ENCODE results near the gene PDK3. TPM values are rescaled to one million over a fixed set of nuclear protein-coding genes. Genes with fewer than 3 reads are reported as not detected.
A peak's percentile ranks its signal among the peaks of the same experiment; 100 is the strongest.

PDK3 gene
- 12.6 TPM for total RNA-seq

DNA sequence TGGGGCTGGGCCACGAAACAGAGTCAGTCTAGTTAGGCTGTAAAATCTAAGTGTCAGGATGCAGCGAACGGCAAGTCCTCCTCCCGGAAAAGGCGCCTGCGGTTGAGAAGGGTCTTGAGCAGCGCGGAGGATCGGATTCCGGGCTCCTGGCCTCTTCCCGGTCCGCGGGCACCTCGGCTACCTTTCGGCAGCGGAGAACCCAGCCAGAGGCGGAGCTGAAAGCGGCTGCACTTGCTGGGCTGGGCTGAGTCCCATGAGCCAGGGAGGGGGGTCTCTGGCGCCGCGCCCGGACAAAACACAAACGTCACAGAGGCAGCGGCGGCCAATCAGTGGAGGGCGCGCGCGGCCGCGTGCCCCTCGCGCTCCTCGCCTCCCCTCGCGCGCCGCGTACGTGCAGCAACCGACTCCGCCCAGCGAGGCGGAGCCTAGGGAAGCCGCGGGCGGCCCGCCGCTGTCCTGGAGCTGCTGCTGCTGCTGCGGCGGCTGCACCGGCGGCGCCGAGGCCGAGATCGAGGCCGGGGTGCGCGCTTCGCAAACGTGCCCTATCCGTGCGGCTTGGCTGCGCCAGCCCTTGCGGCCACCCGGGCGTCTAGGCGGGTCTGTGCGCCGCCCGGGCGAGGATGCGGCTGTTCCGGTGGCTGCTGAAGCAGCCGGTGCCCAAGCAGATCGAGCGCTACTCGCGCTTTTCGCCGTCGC lies at the start of gene PDK3:
Gene PDK3 (plus strand): TSS at position 451 of the 696 bp plus-strand sequence. CDS start 170 bp downstream, at position 621.
- DNase-seq = peak; percentile 79

DNA sequence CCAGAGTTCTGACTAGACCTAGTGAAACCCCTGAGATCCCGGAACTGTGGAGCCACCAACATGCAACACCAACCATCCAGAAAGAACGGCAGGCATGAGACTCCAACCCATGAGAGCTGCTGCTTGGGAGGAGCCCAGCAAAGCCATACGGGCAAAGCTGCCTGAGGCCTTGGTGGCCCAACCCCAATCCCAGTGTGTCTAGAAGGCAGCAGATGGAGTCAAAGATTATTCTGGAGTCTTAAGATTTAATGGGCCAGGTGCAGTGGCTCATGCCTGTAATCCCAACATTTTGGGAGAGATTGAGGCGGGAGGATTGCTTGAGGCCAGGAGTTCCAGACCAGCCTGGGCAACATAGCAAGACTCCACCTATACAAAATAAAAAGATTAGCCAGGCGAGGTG lies 49.2 kb upstream of the PDK3 start:
- no peak for DNase-seq

DNA sequence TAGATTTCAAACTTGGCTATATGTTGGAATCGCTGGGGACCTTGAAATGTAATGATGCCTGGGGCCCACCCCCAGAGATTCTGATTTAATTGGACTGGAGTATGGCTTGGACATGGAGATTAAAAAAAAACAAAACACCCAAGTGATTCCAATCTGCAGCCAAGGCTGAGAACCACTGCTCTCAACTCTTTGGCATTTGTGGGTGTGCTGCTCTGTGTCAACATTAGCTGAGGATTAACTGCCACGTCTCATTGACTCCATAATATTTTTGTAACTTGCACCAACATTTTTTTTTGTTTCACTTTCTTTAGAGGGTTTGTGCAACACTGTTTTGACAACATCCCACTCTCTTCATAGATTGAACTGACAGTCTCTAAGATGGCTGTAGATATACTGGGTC lies 41.1 kb upstream of the PDK3 start:
- DNase-seq = no peak

DNA sequence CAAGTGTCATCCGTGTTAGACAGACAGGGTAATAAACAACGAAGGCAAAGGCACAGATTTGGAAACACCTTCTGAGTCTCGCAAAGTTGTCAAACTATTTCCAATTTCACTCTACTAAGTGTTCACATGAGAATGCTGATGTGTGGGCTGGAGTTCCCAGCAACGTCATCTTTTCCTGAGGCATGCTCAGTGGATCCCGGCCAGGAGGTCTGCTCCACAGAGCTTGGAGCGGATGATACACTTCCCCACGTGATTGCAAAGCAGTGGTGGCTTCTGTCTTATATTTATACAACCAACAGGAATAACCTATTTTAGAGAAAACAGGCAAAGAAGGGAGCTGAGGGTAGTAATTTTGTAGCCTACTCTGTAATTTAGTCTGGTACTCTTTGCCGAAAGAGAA lies 40.1 kb upstream of the PDK3 start:
- peak; percentile 17 for DNase-seq

DNA sequence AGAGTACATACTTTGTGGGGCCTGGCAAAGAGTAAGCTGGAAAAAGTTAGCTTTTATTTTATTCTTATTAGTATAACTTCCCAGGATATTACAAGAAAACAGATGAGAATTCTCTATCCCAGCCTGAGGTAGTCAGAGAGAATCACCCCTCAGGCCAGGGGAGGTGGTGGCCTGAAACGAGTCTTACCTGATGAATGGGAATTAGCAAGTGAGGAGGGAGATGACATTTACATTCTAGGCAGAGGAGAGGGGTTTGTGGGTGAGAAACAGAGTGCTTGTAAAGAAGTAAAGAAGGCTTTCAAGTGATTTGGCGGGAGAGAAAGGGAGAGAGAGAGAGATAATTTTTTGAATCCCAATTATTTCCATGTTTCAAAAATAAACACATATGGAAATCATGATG lies 39.3 kb upstream of the PDK3 start:
- DNase-seq = no peak

DNA sequence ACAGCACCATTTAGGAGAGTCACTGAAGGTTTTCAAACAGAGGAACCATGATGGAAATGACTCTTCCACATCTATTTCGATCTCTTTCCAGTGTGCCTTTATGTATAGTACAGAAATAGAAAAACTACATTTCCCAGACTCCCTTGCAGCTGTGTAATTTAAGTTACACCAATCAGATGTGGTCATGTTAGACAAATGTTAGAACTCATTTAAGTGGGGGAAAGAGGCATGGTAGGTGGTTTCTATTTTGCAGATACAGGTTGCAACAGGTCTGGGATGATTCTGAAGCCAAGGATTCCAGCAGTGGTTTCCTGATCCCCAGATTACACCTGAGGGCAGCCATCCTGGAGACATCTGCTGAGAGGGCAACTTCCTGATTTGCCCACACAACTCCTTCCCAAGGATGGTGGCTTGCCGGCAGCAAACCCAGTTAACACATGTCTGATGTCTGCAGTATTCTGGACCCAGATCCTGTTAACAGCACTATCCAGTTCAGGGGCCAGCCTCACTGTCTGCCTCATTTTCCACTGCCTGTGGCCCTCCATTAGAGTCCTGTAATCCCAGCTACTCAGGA lies 38.7 kb upstream of the PDK3 start:
- DNase-seq = no peak

DNA sequence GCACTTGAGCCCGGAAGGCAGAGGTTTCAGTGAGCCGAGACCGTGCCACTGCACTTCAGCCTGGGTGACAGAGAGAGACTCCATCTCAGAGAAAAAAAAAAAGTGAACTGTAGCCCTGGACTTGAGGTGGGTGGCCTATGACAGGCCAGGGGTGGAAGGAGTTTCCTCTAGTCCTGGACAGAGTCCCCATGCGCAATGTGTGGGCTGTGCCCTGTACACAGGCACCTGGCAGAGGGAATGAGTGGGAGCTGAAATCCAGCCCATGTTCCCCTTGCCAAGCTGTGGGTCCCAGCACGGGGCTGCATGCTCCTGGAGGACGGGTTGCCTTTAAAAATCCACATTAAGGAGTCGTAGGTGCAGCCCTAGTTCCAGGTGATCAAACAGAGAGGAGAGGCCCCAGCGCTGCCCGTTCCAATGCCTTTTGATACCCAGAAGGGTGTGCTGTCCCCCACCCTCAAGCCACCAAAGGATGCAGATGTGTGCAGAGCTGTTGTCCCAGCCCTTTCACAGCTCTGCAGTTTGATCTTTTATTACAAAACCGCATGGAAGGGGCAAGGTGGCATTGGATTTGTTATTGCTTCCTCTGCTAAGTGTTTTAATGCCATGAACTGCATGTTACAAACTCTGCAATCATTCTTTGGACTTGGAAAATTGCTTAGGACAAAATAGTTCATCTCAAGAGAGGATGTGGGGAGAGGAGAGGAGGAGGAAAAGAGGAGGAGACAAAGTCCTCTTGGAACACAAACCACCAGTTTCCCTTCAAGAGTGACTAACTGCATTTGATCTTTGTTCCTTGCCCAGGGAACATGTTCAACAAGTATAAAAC lies 38.0 kb upstream of the PDK3 start:
- peak; percentile 1 for DNase-seq

DNA sequence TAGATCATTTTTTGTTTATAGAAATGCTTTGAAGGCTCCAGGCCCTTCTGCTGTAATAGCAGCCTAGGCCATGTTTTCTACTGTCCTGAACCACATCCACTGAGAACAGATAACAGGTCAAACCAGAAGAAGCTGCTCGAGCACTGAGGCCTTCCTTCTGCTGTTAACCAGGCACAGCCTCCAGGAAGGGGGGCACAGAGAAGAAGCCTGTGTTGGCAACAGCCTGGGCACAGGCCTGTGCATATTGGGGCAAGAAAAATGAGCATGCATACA lies 37.4 kb upstream of the PDK3 start:
- no peak for DNase-seq

DNA sequence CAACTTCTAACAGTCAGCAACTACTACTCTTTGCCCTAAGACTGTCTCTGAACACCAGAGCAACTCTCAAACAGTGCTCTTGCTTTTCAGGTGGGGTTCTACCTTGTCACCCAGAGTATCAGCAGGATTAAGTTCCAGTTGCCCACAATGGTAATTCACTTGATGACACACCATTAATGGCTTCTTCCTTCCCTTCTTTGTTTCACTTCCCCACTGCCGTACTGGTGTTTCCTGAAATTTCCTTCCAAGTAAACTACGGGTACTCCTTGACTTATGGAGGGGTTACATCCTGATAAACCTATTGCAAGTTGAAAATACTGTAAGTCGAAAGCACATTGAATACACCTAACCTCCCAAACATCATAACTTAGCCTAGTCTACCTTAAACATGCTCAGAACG lies 36.6 kb upstream of the PDK3 start:
- DNase-seq = no peak

DNA sequence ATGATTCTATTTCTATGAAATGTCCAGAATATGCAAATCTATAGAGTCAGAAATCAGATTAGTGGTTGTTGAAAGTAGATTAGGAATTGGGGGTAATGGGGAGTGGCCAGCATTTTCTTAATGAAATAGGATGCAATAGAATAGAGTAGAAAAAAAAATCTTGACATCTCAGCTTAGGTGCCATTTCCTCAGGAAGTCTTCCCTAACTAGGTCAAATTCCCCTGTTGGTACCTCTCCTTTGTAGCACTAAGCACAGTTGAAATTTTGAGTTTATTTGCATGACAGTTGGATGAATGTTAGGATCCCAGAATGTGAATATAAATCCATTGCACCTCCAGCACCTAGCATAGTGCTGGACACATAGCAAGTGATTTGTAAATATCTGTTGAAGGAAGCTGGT lies 30.0 kb upstream of the PDK3 start:
- DNase-seq = no peak

DNA sequence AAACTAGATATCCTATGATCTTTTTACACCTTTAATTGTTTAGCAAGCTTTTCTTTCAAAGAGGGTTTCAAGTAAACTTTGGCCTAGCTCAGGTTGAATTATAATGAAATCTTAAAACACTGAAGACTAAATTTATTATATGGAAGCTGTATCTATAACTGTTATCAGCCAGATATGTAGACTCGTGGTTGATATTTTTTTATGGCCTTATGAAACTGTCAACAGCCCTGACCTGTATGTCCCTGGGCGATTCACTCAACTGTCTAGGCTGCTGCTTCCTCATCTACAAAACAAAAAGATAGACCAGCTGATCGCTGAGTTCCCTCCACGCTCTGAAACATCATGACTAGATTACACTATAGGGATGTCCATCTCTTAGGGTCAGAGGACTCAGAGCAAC lies 21.2 kb upstream of the PDK3 start:
- no peak for DNase-seq

DNA sequence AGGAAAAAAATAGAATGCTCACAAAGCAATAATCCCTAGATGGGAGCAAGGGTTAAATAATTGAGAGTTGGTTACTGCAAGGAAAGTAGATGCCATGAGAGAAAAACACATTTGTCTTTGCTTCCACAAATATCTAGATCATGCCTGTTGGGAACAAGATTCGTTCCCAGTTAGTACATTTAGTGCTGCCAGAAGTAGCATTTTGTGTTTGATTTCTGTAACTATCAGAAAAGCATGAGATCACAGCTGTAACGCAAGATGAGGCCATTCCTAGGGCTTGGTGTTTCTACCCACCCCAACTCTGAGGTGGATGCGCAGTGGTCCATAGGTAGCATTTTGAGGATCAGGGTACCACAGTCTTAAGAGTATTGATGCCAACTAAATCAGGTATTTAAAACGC lies 20.4 kb upstream of the PDK3 start:
- DNase-seq = no peak

DNA sequence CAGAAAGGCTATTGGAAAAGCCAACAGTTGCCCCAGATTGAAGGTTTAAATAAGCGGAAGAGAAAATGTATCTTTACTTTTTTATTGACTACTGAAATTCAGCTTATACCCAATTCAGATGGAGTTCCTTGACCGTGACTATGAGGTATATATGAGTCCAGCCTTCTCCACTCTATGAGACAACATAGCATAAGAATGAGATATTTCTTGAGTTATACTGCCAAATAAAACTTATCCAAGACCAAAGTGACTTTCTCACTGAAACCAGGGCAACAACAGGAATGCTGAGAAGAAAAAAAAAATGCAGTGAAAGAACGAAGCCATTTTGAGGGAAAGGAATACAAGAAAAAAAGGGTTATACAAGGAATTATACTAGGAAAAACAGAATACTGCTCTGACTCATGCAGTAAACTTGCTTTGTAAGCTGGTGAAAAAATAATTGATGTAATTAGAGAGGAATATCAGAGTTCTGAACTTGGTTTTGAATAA lies 16.3 kb upstream of the PDK3 start:
- DNase-seq = no peak

DNA sequence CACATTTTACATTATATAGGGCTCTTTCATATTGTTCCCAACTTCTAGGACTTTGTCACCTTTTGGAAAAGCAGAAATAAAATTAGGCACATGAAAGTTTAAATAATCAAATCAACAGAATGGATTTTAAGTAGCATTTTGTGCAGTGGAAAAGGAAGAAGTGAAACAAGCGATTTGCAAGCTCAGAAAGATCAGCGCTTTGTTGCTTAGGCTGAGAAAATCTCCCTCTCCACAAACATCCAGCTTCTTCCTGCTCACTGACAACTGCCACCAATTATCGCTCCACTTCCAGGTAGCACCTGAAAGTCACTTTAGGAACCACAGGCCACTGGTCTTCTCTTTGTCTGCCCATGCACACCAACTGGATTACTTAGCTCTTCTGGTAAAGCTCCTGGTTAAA lies 2.0 kb upstream of the PDK3 start:
- no peak for DNase-seq

DNA sequence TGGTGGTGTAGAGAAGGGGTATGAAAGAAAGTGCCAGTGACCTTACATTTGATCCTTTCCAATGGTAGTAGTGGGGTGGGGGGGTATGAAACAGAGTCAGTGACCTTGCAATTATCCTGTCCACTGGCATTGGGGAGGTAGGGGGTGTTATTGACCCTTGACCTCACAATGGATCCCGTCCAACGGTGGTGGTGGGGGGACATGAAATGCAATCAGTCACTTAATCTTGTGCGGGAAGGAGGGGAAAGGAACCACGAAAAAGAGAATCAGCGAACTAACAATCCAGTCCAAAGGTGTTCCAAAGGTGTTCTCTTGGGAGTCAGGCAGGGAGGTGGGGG lies 619 bp upstream of the PDK3 start:
- DNase-seq = no peak

DNA sequence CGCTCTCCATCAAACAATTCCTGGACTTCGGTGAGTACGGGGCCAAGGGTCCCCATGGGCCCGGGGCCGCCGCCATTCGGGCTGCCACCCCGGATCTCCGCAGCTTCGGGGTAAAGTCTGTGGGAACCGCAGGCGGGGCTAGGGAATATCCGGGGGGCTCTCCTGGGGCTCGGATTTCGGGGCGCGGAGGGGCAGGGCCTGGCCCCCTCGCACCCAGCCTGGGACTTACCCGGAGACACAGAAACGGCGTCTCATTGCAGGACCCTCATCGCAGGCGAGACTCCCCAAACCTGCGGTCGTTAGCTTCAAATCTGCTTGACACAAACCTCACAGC lies 413 bp downstream of the PDK3 start:
- DNase-seq = no peak

DNA sequence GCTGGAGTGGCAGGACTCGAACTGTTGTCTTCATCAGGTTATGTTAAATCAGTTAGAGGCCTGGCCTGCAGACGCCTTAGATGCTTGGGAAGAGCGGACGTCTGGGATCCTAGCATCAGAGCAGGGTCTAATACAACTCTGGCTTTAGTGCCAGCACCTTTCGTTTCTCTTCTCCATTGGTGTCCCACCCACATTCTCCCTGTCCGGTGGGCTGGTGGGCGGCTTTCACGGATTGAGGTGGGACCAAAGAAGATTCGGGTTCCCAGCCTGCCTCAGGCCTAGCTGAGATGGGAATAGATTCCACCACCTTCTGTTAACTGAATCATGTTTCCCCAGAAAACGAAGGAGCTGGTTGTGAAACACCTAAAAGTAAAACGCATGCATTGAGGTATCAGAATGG lies 939 bp downstream of the PDK3 start:
- DNase-seq = no peak

DNA sequence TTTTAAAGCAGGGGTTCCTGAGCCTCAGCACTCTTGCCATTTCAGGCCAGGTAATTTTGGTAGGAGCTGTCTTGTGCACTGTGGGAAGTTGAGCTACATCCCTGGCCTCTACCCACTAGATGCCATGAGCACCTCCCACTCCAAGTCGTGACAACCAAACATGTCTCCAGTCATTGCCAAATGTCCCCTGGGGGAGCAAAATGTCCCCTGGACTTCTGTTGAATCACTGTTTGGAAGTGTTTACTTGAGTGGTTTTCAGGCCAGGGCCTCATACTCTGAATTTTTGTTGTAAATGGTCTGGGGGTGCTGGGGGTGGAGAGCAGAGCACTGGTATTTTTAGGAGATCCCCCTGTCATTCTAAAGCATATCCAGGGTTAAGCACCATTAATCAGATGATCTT lies 3.2 kb downstream of the PDK3 start:
- no peak for DNase-seq

DNA sequence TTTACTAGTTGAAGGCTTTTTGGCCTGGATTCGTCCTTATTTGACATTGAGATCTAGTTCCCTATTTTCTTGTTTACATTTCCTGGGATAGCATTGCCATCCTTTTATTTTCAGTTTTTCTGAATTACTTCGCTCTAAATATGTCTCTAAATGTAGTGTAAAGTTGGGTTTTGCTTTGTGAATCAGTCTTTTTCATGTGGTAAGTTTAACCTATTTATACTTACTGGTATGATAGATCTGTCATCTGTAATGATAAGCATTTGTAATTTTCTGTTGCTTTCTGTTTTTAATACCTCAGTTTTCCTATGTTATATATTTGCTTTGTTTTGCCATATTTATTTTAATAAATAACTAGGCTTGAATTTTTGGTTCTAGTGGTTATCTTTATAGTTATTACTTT lies 6.7 kb downstream of the PDK3 start:
- DNase-seq = no peak

DNA sequence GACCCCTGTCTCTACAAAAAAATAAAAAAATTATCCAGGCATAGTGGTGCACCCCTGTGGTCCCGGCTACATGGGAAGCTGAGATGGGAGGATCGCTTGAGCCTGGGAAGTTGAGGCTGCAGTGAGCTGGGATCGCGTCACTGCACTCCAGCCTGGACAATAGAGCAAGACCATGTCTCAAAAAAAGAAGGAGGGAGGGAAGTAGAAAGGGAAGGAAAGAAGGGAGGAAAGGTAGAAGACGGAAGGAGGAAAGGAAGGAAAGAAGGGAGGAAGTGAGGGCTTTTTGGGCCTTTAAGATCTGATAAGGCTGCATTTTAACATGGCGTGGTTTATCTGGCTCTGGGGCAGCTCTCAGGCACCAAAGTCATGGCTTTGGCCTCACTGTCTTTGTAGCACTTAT lies 10.4 kb downstream of the PDK3 start:
- DNase-seq = no peak

DNA sequence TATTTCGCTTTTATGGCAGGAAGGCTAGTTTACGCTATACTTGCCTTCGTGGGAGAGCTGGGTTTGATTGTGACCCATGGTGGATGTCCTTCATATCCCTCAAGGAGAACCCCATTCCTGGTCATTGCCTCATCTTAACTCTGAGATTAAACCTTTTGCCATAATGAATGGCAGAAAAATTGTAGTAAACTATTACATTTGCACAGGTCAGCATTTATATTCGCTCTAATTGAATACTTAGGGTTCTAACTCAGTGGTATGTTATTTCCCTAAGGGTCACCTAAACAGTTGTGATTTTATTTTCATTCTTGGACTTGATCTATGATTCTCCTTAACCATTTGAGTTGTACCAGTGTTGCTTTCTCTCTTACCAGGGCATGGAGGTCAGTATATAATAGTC lies 13.4 kb downstream of the PDK3 start:
- DNase-seq = no peak

DNA sequence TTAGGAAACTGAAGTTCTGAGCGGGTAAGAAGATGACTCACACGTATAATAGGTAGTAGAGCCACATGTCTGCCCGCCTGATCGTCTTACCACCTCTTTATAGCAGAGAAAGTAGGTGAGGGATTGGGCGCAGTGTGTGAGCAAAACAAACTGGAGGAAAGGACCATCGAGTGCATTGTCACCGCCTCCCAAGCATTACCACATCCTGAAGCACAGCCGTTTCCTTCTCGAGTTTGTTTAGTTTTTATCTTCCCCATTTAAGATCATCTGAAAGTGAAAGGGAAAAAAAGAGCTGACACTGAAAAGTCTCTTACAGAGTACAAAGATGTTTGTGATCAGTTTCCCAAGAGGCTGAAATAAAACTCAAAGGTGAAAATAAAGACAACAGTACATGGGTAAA lies 14.8 kb downstream of the PDK3 start:
- DNase-seq = no peak

DNA sequence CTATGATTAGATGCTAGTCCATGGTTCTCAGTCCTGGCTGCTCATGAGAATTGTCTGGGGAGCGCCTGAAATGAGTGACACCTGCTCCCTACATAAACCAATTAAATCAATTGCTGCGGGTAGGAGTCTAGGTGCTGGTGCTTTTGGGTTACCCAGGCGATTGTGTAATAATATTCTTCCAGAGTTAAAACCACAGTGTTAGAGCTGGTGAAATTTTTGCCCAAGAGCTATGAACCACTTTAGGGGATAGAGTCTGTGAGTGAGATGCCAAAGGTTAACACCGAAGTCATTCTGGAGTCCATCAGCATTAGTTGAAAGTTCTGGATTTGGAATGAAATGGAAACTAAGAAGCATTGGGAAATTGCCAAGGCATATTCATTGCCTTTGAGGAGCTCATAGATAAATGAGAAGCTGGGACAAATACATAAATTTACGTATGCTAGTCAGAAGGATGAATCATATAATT lies 15.3 kb downstream of the PDK3 start:
- no peak for DNase-seq

DNA sequence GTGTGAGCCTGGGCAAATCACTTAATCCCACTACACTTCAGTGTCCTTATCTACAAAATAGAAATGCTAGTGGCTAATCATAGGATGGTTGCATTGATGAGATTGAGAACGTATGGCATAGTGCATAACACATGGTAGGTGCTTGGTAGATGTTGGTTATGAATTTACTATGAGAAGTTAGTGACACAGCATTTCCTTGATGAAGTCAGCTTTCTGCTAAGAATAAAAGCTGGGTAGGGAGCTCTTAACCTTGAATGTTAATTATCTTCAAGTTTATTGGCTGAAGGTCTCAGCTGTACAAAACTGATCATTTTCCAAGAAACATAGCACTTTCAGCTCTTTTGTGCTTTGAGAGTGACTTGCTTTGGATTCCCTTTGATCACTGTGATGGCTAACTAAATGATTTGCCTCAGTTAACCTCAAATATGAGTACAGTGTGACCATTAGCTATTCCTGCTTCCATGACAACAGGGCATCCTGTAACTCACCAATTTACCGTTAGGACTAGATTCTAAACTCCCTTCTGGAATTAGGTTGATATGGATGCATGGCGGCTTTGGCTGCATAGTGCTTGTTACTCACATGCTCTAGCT lies 17.8 kb downstream of the PDK3 start:
- no peak for DNase-seq

Measured in skin of body (tissue), 2 donors.